Bone marrow (tissue), 2 donors: Measurements from ENCODE around the gene TCF23.
"Not testable (repeated sequence)": the region's sequence is repeated elsewhere in the genome, so short reads cannot be mapped to it uniquely, and the experiment has no call there.

ENCODE experiments used
- DNase-seq, 2 donors: peaks; one replicate each; lab custom pipeline; 2025; lab: John Stamatoyannopoulos, UW

TCF23 gene

GRCh38 chr2:27154488-27154887 lies 5.7 kb downstream of the TCF23 start:
- no peak for DNase-seq

DNA sequence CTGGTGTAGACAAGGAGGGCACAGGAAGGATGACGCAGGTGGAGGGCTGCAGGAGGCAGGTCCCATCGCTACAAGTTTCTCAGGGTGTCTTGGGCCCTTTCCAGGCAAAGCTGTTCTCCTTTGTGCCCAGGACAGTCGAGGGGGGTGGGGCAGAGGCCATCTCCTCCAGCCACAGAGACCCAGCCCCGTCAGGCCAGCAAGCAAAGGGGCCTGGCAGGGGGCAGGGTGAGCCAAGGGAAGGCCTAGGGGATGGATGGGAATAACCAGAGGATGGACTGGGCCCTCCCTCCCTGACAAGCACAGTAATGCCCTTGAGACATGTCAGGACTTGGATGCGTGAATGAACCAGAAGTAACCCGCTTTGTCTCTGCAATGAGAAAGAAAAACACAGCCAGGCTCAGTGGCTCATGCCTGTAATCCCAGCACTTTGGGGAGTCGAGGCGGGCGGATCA lies 6.3 kb downstream of the TCF23 start:
- DNase-seq, result no peak

DNA sequence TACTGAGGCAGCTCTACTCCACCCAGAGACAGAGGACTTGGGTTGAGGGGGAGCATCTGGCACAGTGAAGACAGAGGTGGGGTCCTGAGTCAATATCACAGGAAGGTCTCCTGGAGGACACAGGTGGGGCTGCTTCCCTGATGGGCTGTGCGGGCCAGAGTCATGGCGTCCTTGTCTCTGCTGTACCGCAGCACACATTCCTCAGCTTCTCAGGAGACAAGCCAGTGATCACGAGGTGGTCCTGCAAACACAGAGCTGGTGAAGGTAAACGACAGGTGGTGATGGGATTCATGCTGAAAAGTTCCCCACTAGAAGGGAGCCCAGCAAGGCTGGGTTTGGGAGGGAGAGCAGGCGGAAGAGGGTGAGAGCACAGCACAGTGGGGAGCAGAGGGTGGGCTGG lies 9.7 kb downstream of the TCF23 start:
- no peak for DNase-seq

GRCh38 chr2:27159271-27159670 lies 10.5 kb downstream of the TCF23 start:
- DNase-seq, result no peak

- no peak for DNase-seq
Observed at GRCh38 chr2:27160191-27160590, 11.4 kb downstream of the TCF23 start.

DNA sequence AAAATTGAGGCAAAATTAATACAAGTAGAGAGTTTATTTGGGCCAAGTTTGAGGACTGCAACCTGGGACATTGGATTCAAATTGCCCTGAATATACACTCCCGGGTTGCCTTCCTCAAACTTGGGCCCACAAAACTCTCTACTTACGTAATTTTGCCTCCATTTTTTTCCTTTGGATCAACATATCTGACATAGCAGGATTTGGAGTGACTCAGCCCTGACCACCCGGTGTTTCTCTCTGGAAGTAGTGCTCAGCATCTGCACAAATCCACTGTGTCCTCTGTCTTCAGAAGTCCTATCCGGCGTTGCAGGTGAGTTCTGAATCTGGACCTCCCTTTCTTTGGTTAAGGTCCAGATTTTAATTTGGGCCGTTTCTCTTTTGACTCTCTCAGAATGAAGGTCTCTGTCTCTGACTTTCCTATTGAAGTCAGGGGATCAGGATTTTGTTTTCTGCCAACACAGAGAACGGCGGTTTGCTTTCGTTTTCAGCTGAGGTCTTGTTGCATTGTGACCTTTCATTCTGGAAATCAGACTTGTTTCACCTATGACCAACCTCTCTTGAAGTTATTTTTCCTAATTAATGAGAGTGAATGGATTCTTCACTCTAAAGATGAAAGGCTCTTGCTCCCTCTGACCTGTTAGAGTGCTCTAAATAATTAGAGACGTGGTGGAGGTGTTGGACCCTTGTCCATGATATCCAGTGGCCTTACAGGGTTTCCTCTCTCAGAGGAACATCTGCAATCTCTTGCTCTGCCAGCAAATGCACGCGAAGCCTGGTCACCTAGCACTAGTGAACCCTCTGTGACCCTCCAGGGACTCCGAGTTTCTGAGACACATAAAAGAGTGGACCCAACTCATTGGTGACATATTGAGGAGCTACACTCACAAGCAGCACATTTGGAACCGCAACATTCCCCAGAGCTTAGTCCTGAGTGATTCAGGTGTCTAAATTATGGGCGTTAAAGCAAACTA lies 13.6 kb downstream of the TCF23 start:
- DNase-seq, result no peak

GRCh38 chr2:27164960-27165763 lies 16.4 kb downstream of the TCF23 start:
- DNase-seq, result no peak

- DNase-seq, result no peak
Observed at GRCh38 chr2:27170581-27171337, 22.0 kb downstream of the TCF23 start.

GRCh38 chr2:27171351-27171848 lies 22.6 kb downstream of the TCF23 start:
- no peak for DNase-seq

- no peak for DNase-seq
Observed at GRCh38 chr2:27174638-27175037, 25.8 kb downstream of the TCF23 start.

DNA sequence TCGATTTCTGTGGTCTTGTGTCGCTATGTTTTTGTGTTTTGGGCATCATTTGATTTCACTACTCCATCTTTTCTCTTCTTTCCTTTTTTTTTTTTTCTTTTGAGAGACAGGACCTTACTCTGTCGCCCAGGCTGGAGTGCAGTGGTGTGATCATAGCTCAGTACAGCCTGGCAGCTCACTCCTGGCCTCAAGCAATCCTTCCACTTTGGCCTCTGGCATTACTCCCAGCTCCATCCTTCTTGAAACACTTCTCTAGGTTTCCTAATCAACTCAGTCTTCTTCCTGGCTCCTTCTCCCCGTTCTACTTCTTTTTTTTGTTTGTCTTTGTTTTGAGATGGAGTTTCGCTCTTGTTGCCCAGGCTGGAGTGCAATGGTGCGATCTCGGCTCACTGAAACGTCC lies 26.5 kb downstream of the TCF23 start:
- DNase-seq, result no peak

GRCh38 chr2:27175781-27176180 lies 27.0 kb downstream of the TCF23 start:
- DNase-seq, result not testable (repeated sequence)

GRCh38 chr2:27177441-27178351 lies 28.9 kb downstream of the TCF23 start:
- DNase-seq, result no peak

DNA sequence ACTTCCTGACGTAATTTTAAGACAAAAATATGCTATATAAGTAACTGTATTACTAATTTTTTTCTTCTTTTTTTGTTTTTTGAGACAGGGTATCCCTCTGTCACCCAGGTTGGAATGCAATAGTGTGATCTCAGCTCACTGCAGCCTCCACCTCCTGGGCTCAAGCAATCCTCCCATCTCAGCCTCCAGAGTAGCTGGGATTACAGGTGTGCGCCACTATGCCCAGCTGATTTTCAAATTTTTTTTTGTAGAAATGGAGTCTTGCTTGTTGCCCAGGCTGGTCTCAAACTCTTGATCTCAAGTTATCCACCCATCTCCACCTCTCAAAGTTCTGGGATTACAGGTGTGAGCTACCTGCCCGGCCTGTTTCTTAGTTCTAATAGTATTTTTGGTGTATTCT lies 29.7 kb downstream of the TCF23 start:
- no peak for DNase-seq

GRCh38 chr2:27179344-27180000 lies 30.7 kb downstream of the TCF23 start:
- DNase-seq, result no peak

DNA sequence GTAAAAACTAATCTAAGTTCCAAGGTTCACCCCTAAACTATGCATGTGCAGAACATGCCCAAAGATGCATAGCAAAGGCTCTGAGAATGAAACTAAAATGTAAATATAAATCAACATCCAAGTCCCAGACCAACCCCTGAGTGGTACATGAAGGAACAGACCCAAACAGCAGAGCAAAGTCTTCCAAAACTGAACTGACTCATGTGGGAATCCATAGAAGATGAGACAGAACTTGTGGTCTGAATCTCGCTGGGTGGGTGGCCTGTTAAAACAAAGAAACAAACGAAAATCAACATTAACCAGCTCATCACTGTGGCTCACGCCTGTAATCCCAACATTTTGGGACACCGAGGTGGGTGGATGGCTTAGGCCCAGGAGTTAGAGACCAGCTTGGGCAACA lies 33.5 kb downstream of the TCF23 start:
- DNase-seq, result no peak

DNA sequence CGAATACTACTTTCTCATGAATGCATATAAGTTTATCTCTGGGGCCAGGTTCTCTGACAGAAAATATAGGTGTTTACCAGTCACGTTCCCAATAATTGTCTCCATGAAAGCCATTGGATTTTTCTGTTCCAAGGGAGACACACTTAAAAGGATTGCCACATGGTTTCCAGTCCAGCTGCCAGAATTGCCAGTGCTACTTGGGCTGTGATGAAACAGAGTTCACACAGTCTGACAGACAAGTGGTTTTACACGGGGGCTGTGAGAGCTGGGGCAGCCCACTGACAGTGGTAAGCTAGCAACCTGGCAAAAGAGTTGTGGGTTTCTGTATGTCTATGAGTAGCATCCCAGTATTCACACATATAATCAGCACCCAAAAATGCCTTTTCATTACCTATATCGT lies 35.3 kb downstream of the TCF23 start:
- no peak for DNase-seq

GRCh38 chr2:27185331-27186026 lies 36.7 kb downstream of the TCF23 start:
- peak in 1 of 2 donors; percentile 6 for DNase-seq

DNA sequence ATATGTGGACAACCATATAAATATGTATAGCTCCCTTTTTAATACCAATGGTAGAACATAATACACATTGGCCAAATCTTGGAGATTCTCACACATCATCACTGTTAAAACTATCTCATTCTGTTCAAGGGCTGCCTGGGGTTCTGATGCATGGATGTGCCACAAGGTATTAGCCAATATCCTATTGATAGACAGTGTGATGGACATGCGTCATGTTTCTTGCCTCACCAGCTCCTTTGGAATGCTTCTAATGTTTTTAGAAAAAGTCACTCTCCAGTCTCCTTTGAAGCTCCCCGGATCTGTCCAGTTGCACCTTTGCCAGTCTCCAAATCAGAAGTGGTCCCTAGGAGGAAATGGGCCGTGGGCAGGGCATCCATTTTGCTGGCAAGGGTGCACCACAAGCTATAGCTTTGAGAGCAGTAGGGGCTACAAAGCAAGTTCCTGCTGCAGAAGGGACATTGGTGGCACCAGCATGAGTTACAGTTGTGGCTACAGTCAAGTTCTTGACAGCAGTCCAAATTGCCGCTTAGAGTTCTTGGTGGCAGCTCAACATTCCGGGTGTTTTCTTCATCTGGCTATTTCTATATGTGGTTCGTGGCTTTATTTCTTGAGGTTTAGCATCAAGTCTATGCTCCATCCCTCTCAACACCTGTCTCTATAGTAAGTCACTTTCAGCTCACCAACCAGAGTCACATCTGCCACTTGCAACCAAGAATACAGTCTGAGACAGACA lies 38.0 kb downstream of the TCF23 start:
- no peak for DNase-seq
